Activated T-cell treated with anti-CD3 and anti-CD28 coated beads for 24 hours (primary cell): Measurements from ENCODE around the gene KLHL30.

ENCODE experiments used
- DNase-seq: peaks from one replicate; pipeline ENCODE4 v3.0.0-alpha.2; 2020; ENCODE audit warnings: low read depth

The KLHL30 gene

GRCh38 chr2:238138331-238139195 is at the start of gene KLHL30:
KLHL30 (plus strand) TSS chr2:238138668; CDS start chr2:238140755, 2,087 bp downstream.
- no peak for DNase-seq

GRCh38 chr2:238090887-238091286 is 47.6 kb upstream of the KLHL30 start:
- DNase-seq, result no peak

- DNase-seq, result no peak
Measured at GRCh38 chr2:238091436-238092060, 46.9 kb upstream of the KLHL30 start.

- DNase-seq, result no peak
Measured at GRCh38 chr2:238092486-238093035, 45.9 kb upstream of the KLHL30 start.

- no peak for DNase-seq
Measured at GRCh38 chr2:238093181-238094140, 45.0 kb upstream of the KLHL30 start.

DNA sequence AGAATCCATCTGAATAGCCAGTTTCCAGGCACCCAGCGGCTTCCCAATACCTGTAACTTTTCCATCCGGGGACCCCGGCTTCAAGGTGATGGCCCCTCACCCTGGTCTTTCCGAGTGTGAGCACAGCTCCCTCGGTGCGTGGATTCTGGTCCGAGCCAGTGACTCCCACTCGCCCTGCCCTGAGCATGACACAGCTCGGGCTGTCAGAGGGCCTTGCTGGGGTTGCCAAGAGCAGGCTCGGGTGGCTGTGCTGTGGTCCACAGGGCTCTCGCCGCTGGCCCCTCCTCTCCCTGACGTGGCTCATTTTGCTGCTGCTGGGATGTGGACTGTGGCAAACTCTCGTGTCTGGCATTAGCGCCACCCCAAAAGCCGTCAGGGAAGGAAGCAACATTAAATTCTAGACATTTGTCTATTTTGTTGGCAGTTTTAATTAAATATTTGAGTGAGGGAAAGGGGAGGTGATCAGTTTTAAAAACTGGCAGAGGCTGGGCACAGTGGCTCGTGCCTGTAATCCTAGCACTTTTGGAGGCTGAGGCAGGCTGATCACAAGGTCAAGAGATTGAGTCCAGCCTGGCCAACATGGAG is 43.9 kb upstream of the KLHL30 start:
- DNase-seq, result no peak

- DNase-seq, result no peak
Measured at GRCh38 chr2:238095143-238095542, 43.3 kb upstream of the KLHL30 start.

DNA sequence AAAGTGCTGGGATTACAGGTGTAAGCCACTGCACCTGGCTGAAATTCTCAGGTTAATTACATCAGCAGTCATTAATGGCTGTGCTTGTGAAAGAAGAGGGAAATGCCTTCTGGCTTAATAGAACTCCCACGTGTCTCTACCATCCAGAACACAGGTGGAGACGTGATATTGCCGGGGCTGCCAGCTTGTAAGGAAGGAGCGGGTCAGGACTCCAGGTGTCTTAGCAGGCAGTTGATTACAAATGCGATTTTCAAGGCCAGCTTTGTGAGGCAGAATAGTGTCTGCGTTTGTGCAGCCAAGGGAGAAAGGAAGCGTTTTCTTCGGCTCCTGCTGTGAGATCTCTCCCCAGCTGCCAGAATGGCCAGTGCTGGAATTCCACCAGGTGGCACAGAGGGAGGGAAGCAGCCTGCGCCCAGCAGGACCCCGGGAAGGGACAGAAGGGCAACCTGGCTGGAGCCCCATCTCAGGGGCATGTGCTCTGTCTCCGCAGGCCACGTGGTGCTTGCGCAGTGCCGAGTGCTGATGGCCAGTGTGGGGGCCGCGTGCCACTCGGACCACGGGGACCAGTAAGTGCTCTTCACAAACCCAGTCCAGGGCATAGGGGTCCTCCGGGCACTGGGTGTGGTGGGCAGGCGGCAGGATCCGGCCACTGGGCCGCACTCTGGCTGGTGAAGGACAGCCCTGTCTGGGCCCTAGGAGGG is 42.0 kb upstream of the KLHL30 start:
- DNase-seq, result no peak

DNA sequence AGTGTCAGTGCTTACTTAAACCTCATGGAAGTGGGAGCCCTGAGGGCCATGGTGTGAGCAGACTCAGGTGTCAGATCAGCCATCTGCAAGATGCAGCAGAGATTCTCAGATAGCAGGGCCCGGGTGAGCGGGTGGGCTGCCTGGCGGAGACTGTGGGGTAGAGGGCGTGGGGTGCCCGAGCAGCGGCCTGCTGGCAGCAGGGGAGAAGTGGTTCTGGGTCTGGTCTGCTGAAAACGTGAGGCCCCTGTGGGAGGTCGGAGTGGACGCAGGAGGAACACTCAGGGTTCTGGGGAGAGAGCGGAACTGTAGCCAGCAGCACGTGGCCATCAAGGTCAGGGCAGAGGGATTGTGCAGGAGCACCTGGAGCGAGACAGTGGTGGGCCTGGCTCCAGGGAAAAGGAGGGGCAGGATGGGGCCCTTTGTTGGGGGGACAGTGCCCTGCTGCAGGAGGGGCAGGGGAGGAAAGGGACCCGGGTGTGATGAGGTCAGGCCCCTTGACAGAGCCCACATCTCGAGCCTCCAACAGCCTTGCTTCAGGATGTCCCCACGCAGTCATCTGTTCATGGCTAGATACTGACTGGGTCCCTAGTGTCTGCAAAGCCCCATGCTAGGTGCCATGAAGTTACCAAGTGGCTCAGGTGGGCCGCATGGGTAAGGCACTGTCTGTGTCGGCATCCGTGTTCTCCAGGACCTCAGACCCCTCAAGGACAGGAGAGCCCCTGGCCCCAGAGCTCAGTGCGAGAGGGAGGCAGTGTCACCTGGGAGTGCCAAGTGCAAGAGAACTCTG is 41.1 kb upstream of the KLHL30 start:
- no peak for DNase-seq

- no peak for DNase-seq
Measured at GRCh38 chr2:238097988-238098871, 40.2 kb upstream of the KLHL30 start.

DNA sequence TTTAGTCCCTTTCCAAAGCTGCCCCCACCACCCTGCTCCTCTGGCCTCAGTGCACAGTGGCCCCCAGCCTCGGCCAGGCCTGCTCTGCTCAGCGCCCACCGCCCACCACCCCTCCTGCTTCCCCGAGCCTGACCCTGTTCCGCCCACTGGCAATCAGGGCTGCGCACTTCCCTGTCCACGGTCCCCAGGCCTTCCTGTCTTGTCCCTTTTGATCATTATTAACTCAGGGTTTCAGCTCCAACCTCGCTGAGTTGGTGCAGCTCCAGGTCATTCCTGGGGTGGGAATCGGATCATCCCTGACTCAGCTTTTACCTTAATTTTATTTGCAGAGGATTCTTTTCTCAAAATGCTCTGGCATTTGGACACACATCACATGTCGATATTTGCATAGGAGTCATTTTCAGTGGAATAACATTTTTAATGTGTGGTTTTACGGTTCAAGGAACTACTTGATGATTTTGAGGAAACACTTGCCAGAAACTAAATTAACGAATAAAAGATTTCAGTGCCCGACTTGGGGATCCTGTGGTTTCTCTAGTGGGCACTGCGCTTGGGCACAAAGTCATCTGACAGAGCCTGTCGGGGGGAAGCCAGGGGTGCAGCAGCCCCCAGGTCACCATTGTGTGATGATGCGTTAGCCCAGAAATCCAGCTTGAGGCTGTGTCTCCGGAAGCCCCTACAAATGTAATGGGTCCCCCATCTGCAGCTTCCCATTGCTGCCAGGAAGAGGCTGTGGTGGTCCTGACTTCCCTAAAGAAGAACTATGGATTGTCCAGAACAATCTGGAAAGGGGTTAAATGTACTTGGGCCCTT is 39.4 kb upstream of the KLHL30 start:
- no peak for DNase-seq

- DNase-seq, result no peak
Measured at GRCh38 chr2:238099714-238100048, 38.8 kb upstream of the KLHL30 start.

DNA sequence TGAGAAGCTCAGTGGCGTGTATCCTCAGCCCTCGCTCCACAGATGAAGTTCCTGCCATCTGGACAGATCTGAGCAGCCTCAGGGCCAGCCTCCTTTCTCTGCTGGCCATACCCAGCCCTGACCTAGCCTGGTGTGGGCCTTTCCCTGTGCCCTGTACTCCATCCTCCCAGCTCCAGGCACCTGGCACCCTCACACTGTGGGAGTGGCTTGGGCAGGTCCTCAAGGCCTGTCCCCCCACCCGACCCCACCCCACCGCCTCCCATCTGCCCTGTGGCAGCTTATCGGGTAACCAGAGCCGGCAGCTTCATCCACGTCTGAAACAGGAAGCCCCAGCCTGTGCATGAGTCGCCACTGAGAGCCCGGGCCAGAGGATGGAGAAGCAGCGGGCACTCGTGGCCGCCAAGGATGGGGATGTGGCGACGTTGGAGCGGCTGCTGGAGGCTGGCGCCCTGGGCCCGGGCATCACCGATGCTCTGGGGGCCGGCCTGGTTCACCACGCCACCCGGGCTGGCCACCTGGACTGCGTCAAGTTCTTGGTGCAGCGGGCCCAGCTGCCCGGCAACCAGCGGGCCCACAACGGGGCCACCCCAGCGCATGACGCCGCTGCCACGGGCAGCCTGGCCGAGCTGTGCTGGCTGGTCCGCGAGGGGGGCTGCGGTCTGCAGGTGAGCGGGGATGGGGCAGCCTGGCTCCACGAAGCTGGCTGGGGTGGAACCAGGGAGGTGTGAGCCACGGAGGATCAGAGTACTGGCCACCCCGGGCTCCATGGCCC is 38.2 kb upstream of the KLHL30 start, which contains the start of gene ESPNL:
Gene ESPNL, plus strand, starts transcription at position 292 of the 772 bp plus-strand sequence. Its CDS starts 80 bp downstream, at position 372.
- no peak for DNase-seq

- DNase-seq, result no peak
Measured at GRCh38 chr2:238100821-238101771, 37.4 kb upstream of the KLHL30 start.

DNA sequence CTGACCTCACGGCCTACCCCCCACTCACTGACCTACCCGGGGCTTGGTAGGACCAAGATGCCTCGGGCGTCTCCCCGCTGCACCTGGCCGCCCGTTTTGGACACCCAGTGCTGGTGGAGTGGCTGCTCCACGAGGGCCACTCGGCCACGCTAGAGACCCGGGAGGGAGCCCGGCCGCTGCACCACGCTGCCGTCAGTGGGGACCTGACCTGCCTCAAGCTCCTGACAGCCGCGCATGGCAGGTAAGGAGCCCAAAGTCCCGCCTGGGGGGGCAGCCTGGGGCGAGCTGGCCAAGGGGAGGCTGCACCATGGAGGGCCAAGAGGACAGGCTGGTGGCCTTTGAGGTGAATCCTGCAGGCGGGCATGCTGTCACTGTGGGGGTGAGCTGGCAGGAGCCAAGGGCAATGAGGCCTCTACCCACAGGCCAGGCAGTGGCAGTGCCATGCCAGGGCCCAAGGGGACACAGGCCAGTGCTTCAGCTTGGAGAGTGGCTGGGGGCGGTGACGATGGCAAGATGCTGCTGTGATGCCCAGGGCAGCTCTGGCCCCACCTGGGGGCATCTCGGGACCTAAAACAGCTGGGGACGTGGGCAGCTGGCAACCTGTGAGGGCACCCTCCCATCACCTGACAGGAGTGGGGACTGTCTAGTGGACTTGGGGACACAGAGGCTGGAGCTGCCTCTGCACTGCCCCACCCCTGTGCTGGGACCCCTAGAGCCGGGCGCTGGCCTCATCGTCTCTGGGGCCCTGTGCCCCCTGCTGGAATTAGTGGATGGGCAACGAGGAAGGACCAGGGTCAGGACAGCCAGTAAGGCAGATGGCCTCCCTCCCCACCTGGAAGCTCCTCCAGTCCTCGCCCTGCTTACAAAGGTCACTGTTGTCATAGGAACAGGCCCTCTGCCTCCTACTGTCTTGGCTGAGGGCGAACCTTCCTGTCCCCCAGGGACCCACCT is 36.3 kb upstream of the KLHL30 start:
- no peak for DNase-seq
